Fibroblast of the aortic adventitia (primary cell): Measurements from ENCODE around the gene STIL. TPM values are rescaled to one million over a fixed set of nuclear protein-coding genes. Genes with fewer than 3 reads are reported as not detected.
A peak's percentile ranks its signal among the peaks of the same experiment; 100 is the strongest.

Experiments used
- DNase-seq: peaks from one replicate; pipeline ENCODE4 v3.0.0-alpha.2; 2010; ENCODE audit warnings: low read depth
- H3K4me3 ChIP-seq: 2 replicates; pipeline ENCODE4 v1.5.1; 2011; ENCODE audit warnings: low read depth, mild to moderate bottlenecking, control low read depth, low read length, moderate library complexity
- CTCF ChIP-seq: IDR thresholded peaks from 2 replicates; pipeline ENCODE4 v1.5.1; 2011; ENCODE audit warnings: mild to moderate bottlenecking, low read length, control low read depth, inconsistent platforms; ENCODE audit not compliant: insufficient read depth
- total RNA-seq: library from RNA; depleted of rRNA; stranded (reverse); fragments of >200 nt; gene quantifications from 2 replicates; pipeline ENCODE4 v1.2.3, GENCODE V29; 2012; ENCODE audit warnings: low replicate concordance

Gene STIL
- total RNA-seq, 1 donor, result 29.1 TPM

GRCh38 chr1:47235241-47235681 lies 78.7 kb downstream of the STIL start:
- DNase-seq, result no peak
- no peak for TF ChIP-seq CTCF
- no peak overlapping the region for H3K4me3 ChIP-seq

GRCh38 chr1:47233186-47233585 lies 80.8 kb downstream of the STIL start:
- DNase-seq, result no peak
- TF ChIP-seq CTCF, result no peak
- no peak overlapping the region for H3K4me3 ChIP-seq

- no peak for DNase-seq
- peak within 1 kb of the TSS; percentile 45 for H3K4me3 ChIP-seq
These were observed 81.6 kb downstream of the STIL start, which contains the start of gene TAL1 for GRCh38 chr1:47232187-47232874. TAL1 (minus strand) TSS chr1:47232225; CDS start chr1:47225888, 6,337 bp downstream.

GRCh38 chr1:47231301-47232186 lies 82.4 kb downstream of the STIL start:
- peak; percentile 59 for DNase-seq
- peak overlapping the region; percentile 45 for H3K4me3 ChIP-seq
- TF ChIP-seq CTCF, result no peak

More at GRCh38 chr1:47232187-47232874, 81.6 kb downstream of the STIL start, which contains the start of gene TAL1:
- TF ChIP-seq CTCF, result no peak

- no peak overlapping the region for H3K4me3 ChIP-seq
- DNase-seq, result no peak
- TF ChIP-seq CTCF, result no peak
These were observed 83.2 kb downstream of the STIL start for GRCh38 chr1:47230692-47231300.

GRCh38 chr1:47229886-47230691 lies 83.9 kb downstream of the STIL start:
- no peak for TF ChIP-seq CTCF
- no peak overlapping the region for H3K4me3 ChIP-seq
- peak; percentile 17 for DNase-seq
